Sigmoid colon (tissue), 7 donors: ENCODE measurements around the gene NTF4. TPM values are rescaled to one million over a fixed set of nuclear protein-coding genes. Genes with fewer than 3 reads are reported as not detected.

Experiments used
- DNase-seq: peaks from one replicate; pipeline ENCODE4 v3.0.0-alpha.2; 2019
- H3K27ac ChIP-seq, 4 donors: fragments of 200-600 bp; sonication (generic); one replicate each; pipeline ENCODE4 v1.5.1; 2016 to 2019; ENCODE audit warnings: mild to moderate bottlenecking in 1 of 4
- H3K27me3 ChIP-seq, 3 donors: fragments of 200-600 bp; sonication (generic); one replicate each; pipeline ENCODE4 v1.5.1; 2019; ENCODE audit warnings: mild to moderate bottlenecking in 1 of 3
- H3K36me3 ChIP-seq, 4 donors: fragments of 200-600 bp; sonication (generic); one replicate each; pipeline ENCODE4 v1.5.1; 2016 to 2019
- H3K4me1 ChIP-seq, 4 donors: fragments of 200-600 bp; sonication (generic); one replicate each; pipeline ENCODE4 v1.5.1; 2017 to 2019
- H3K4me3 ChIP-seq, 4 donors: fragments of 200-600 bp; sonication (generic); one replicate each; pipeline ENCODE4 v1.5.1; 2017 to 2019; ENCODE audit warnings: mild to moderate bottlenecking in 2 of 4, moderate library complexity in 1 of 4
- H3K9me3 ChIP-seq, 4 donors: fragments of 200-600 bp in 3 of 4; sonication (generic) in 3 of 4; one replicate each; pipeline versions ENCODE4 v1.5.1 to v1.6.1; 2013 to 2019
- CTCF ChIP-seq, 4 experiments: fragments of 450-650 bp in 3 of 4; fragments of 200-600 bp in 1 of 4; IDR thresholded peaks; one replicate each; pipeline ENCODE4 v1.5.1; 2016 to 2019; ENCODE audit warnings: antibody characterized with exemption in 4 of 4, mild to moderate bottlenecking in 3 of 4, moderate library complexity in 2 of 4
- EP300 ChIP-seq, 4 donors: sonication (generic); formaldehyde crosslinking; IDR thresholded peaks; one replicate each; pipeline ENCODE4 v1.6.1; 2017; ENCODE audit warnings: antibody characterized with exemption in 4 of 4
- POLR2A ChIP-seq, 2 donors: fragments of 450-650 bp; IDR thresholded peaks; one replicate each; pipeline ENCODE4 v1.6.1; 2016; ENCODE audit warnings: antibody characterized with exemption in 2 of 2, mild to moderate bottlenecking in 2 of 2, moderate library complexity in 2 of 2
- POLR2AphosphoS5 ChIP-seq, 4 donors: sonication (generic); formaldehyde crosslinking; IDR thresholded peaks; one replicate each; pipeline ENCODE4 v1.6.1; 2017; ENCODE audit warnings: antibody characterized with exemption in 4 of 4
- whole genome bisulfite sequencing, 2 donors: extraction: QIAGEN DNeasy Blood & Tissue Kit; methylation state at CpG; one replicate each; pipeline ENCODE4 v1.1.7; 2013; 5-methylcytosine and 5-hydroxymethylcytosine counted together
- intact Hi-C: fragments of 100-400 bp; cut with DNase I; formaldehyde crosslinking; loops from one replicate; pipeline ENCODE4 v1.15.1; 2023
- polyA plus RNA-seq, 3 donors: library from polyadenylated mRNA; stranded (reverse); fragments of 200-250 nt; gene quantifications; one replicate each; pipeline ENCODE4 v1.2.3, GENCODE V29; 2013
- total RNA-seq, 4 donors: library from RNA; depleted of rRNA; stranded (reverse); fragments of >200 nt; gene quantifications; one replicate each; pipeline ENCODE4 v1.1.0, GENCODE V29; 2016
- donor health status: healthy with polysubstance abuse.
- donor health status: Bipolar disorder and iron deficiency.
- donor health status: healthy.

Gene NTF4
- total and polyA plus RNA-seq, 7 donors, result not detected

DNA sequence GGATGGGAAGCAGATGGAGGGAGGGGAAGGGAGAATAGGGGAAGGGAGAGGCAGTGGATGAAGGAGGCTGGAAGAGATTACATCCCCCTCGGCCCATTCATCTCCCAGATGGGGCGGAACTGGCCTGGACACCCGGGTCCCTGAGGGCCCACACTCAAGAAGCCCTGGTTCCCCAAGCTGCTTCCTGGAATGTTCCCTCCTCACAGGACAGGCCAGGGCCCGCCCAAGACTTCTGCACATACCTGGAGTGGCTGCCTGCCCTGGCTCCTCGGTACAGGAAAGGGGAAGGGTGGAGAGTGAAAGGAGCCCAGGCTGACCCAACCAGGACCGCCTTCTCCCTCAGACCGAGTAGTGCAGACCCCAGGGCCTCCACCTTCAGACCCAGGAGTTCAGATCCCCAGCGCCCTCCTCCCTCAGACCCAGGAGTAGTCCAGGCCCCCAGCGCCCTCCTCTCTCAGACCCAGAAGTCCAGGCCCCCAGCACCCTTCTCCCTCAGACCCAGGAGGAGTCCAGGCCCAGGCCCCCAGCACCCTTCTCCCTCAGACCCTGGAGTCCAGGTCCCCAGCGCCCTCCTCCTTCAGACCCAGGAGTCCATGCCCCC lies 489 bp downstream of the NTF4 start:
- Histone ChIP-seq H3K27ac (no peak overlapping the region), H3K27me3 (peaks cover 8 to 84% (median 47%) of the 10 kb centered on the region in 3 donors), H3K4me3 (no peak overlapping the region), H3K36me3 (no peaks in the 10 kb centered on the region), H3K4me1 (peaks cover 0 to 10% (median 6%) of the 10 kb centered on the region in 4 donors), H3K9me3 (no peaks in the 10 kb centered on the region)
- intact Hi-C loops, result no loop called here
- DNase-seq, result no peak
- WGBS, 2 donors, result 47 to 57% methylated on average over 10 of the region's 10 CpGs
- TF ChIP-seq POLR2AphosphoS5 (IDR thresholded peaks at IDR 0.05) (no peak), CTCF (IDR thresholded peaks at IDR 0.05) (no peak), POLR2A (IDR thresholded peaks at IDR 0.05) (no peak), EP300 (IDR thresholded peaks at IDR 0.05) (no peak)

- 63 to 73% methylated on average over 25 of the region's 25 CpGs for WGBS, 2 donors
- Histone ChIP-seq H3K36me3 (no peaks in the 10 kb centered on the region), H3K27me3 (peaks cover 25 to 83% (median 54%) of the 10 kb centered on the region in 3 donors)
Measured at GRCh38 chr19:49061445-49061844, 3.2 kb downstream of the NTF4 start.

GRCh38 chr19:49061000-49061399 lies 3.6 kb downstream of the NTF4 start:
- Histone ChIP-seq H3K36me3 (no peaks in the 10 kb centered on the region), H3K4me3 (no peak overlapping the region), H3K9me3 (no peaks in the 10 kb centered on the region), H3K4me1 (peaks cover 0 to 31% (median 26%) of the 10 kb centered on the region in 4 donors), H3K27me3 (peaks cover 25 to 80% (median 54%) of the 10 kb centered on the region in 3 donors), H3K27ac (no peak overlapping the region)
- intact Hi-C loops, result no loop called here
- TF ChIP-seq CTCF (IDR thresholded peaks at IDR 0.05) (no peak), EP300 (IDR thresholded peaks at IDR 0.05) (no peak), POLR2A (IDR thresholded peaks at IDR 0.05) (no peak), POLR2AphosphoS5 (IDR thresholded peaks at IDR 0.05) (no peak)
- no peak for DNase-seq
- WGBS, 2 donors, result 93 to 94% methylated on average over 2 of the region's 2 CpGs

More at GRCh38 chr19:49061445-49061844, 3.2 kb downstream of the NTF4 start:
- Histone ChIP-seq H3K4me3 (no peak overlapping the region), H3K4me1 (peaks cover 0 to 26% (median 23%) of the 10 kb centered on the region in 4 donors), H3K27ac (no peak overlapping the region), H3K9me3 (no peaks in the 10 kb centered on the region)
- TF ChIP-seq EP300 (IDR thresholded peaks at IDR 0.05) (no peak), CTCF (IDR thresholded peaks at IDR 0.05) (no peak), POLR2AphosphoS5 (IDR thresholded peaks at IDR 0.05) (no peak), POLR2A (IDR thresholded peaks at IDR 0.05) (no peak)
- no peak for DNase-seq
- intact Hi-C loops, result no loop called here

DNA sequence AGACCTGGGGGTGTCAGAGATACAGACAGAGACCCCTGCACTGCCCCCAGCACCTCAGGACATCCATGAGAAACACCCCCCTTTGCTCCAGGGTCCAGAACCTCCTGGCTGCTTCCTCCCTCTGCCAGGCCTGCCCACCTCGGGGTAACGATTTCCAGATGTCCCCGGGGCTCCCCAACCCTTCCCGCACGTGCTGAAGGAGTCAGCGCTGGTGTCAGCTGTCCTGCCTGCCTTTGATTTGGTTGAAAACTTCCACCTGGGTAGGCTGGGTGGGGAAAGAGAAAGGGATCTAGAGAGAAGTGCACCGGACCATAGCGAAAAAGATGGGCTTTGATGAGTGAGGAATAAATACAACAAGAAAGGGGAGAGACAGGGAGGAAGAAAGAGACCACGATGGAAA lies 5.6 kb downstream of the NTF4 start:
- Histone ChIP-seq H3K27me3 (peaks cover 18 to 60% (median 36%) of the 10 kb centered on the region in 3 donors), H3K4me1 (peaks cover 0 to 25% (median 21%) of the 10 kb centered on the region in 4 donors), H3K27ac (no peak overlapping the region), H3K9me3 (no peaks in the 10 kb centered on the region), H3K4me3 (no peak overlapping the region), H3K36me3 (no peaks in the 10 kb centered on the region)
- DNase-seq, result no peak
- TF ChIP-seq POLR2AphosphoS5 (IDR thresholded peaks at IDR 0.05), result no peak
- TF ChIP-seq CTCF (IDR thresholded peaks at IDR 0.05), result no peak
- TF ChIP-seq POLR2A (IDR thresholded peaks at IDR 0.05), result no peak
- no peak for TF ChIP-seq EP300 (IDR thresholded peaks at IDR 0.05)
- intact Hi-C loops, result no loop called here
- WGBS, 2 donors, result 56 to 60% methylated on average over 9 of the region's 9 CpGs

DNA sequence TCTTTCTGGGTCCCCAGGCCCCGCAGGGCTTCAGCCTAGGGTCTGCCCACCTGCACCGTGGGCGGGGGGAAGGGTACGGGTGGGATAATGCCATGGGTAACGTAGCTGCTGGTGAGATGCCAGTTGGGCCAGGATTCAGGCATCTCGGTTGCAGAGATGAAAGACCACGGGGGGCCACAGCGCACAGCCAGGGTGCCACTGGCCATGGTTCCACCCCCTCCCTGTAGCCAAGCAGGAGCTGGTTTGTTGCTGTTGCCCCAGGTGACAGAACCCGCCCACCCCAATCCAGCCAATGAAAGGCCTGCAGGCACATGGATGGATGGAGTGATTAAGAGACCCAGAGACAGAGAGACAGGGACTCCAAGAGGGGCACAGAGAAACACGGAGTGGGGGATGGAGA lies 6.1 kb downstream of the NTF4 start:
- Histone ChIP-seq H3K27me3 (peaks cover 18 to 55% (median 31%) of the 10 kb centered on the region in 3 donors), H3K27ac (no peak overlapping the region), H3K9me3 (no peaks in the 10 kb centered on the region), H3K4me3 (no peak overlapping the region), H3K4me1 (peaks cover 0 to 25% (median 21%) of the 10 kb centered on the region in 4 donors), H3K36me3 (no peaks in the 10 kb centered on the region)
- WGBS, 2 donors, result 41 to 43% methylated on average over 10 of the region's 10 CpGs
- intact Hi-C loops, result no loop called here
- DNase-seq, result no peak
- TF ChIP-seq POLR2AphosphoS5 (IDR thresholded peaks at IDR 0.05), result no peak
- no peak for TF ChIP-seq EP300 (IDR thresholded peaks at IDR 0.05)
- TF ChIP-seq POLR2A (IDR thresholded peaks at IDR 0.05), result no peak
- no peak for TF ChIP-seq CTCF (IDR thresholded peaks at IDR 0.05)
